Activated CD4-positive, alpha-beta T cell treated with anti-CD3 and anti-CD28 coated beads, Interleukin-2, amount 50 U/mL, for 4 hours (primary cell): Measurements from ENCODE around the gene GPR31.

Experiments
- DNase-seq, 2 experiments: peaks; one replicate each; pipeline ENCODE4 v3.0.0-alpha.2; 2020

GPR31 gene

DNA sequence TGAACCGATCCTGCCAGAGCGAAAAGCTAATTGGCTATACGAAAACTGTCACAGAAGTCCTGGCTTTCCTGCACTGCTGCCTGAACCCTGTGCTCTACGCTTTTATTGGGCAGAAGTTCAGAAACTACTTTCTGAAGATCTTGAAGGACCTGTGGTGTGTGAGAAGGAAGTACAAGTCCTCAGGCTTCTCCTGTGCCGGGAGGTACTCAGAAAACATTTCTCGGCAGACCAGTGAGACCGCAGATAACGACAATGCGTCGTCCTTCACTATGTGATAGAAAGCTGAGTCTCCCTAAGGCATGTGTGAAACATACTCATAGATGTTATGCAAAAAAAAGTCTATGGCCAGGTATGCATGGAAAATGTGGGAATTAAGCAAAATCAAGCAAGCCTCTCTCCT is 20.7 kb downstream of the GPR31 start:
- DNase-seq = no peak

DNA sequence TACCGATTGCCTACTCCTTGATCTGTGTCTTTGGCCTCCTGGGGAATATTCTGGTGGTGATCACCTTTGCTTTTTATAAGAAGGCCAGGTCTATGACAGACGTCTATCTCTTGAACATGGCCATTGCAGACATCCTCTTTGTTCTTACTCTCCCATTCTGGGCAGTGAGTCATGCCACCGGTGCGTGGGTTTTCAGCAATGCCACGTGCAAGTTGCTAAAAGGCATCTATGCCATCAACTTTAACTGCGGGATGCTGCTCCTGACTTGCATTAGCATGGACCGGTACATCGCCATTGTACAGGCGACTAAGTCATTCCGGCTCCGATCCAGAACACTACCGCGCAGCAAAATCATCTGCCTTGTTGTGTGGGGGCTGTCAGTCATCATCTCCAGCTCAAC is 21.4 kb downstream of the GPR31 start:
- no peak for DNase-seq

DNA sequence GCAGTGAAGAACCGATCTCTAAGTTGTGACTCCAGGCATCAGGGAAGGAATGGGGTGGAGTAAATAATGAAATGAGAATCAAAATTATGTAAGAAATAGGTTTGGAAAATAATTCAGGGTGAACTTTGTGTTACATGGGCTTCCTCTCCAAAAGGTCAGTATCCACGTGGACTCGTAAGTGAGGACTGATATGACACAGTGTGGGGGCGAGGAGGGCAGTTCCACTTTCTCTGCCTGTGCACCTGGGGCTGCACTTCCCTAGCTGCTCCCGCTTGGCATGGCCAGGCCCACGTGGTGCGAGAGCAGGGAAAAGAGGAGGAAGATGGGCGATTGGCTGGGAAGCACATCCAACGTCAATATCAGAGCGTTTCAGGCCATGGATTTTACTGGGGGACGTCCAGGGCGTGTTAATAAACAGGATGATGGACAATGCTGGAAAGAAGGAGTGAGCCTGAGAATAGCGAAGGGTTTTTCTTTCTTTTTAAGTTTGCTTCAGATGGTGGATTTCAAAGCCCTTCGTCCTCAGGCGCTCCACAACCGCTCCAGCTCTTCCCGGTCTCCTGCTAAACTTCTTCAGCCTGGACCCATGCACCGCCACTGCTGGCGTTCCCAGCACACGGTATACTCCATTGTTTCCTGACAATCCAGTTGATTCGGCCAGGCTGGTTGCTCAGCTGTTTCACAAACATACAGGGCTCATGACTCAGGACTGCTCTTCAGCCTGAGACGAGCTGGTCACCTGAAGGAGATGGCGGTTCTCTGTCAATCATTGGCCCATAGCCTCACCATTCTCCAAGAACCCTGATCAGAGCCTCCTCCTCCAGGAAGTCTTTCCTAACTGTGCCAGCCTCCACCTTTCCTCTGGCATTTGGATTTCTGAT is 23.1 kb downstream of the GPR31 start:
- DNase-seq = no peak

DNA sequence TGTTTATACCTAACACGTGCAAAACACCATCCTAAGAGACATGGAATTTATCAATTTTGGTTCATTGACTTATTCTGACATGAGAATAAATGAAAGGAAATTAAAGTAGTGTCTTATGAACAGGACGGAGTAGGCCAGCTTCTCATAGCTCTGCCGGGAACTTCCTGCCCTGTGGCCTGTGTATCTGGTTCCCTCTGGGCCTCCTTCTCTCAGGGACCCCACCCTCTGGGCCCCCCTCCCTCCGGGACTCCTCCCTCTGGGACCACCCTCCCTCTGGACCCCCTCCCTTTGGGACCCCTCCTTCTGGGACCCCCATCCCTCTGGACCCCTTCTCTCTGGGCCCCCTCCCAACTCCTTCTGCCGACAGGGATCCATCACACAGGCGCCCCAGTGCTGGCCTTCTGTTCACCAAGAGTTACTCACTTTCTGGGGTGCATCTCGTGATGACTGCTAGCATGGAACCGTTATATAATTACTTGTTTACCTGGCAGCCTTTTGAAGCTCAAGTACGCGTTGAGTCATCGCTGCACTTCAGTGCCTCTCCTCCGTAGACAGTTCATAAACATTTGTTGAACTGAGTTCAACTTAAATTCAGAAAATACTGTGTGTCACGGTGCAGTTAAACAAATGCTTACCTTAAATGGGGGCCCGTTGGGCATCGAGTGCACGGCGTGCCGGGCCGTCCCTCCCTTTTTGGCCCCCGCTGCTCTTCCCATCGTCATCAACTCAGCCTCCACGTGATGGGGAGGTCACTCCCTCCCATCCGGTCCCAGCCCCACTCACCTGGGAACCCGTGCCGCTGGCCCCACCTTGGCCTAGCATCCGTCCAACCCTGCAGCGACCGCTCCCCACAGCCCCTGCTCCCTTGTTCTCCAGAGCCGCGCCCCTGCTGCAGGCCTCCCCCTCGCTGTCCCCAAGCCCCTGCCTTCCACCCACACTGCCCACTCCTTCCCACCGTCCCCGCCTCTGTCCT is 26.8 kb downstream of the GPR31 start:
- DNase-seq = no peak

DNA sequence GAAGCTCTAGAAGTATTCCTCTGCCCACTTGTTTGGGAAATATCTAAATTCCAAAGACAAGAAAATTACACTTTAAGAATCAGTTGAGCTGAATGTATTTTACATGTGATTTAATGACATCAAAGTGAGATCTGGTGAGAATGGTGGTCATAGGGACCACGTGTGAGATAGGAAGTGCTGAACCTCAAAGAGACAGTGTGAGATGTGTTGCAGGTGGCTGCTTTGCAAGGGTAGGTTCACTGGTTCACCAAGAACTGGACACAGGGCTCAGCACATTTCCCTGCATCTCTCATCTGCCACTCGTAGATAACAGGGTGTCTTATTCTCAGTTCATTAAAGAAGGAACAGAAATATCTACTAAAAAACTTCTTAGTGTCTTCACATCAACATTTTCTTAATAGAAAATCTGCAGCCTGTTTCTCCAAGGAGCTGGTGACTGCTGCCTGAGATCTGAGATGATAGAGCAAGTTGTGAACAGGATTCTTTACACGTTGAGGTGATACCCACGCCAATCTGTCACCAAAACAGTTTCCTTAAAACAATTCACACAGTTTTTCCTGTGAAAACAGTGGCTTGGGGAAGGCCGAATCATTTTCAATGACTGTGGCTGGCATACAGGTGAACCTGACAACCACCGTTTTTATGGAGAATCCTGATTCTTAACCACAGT is 27.6 kb downstream of the GPR31 start:
- no peak for DNase-seq

DNA sequence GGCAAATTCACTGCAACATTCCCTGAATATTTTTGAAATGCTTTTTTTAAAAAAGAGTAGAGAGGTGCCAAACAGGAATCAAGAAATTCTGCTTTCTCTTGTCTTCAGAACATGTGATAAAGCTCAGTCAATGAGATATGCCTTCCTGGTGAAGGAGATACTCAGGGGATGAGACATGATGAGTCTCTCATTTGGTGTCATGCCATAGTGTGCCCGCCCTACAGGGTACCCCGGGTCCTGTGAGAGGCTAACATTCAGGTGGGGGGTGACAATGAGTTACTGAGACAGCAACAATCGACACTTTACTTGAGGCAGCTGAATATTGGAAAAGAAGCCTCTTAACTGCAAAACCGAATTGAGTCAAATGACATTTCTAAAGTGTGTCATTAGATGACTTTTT is 28.2 kb downstream of the GPR31 start:
- DNase-seq = no peak

DNA sequence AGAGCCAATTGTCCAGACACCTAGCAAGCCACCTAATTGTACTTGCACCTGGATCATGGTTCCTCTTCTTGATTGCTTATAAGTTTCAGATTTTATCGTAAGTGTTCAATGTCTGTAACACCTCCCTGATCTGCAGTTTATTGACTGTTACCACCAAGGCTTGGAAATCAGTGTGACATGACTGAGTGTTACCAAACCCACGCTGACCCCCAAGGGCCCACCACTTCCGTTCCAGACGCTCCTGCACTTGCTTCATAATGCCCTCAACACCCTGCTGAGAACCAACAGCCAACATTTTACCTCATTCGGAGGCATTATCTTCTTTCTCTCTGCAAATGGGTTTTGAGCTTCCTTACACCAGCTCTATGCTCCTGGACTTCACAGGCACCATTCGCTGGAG is 28.6 kb downstream of the GPR31 start:
- no peak for DNase-seq

DNA sequence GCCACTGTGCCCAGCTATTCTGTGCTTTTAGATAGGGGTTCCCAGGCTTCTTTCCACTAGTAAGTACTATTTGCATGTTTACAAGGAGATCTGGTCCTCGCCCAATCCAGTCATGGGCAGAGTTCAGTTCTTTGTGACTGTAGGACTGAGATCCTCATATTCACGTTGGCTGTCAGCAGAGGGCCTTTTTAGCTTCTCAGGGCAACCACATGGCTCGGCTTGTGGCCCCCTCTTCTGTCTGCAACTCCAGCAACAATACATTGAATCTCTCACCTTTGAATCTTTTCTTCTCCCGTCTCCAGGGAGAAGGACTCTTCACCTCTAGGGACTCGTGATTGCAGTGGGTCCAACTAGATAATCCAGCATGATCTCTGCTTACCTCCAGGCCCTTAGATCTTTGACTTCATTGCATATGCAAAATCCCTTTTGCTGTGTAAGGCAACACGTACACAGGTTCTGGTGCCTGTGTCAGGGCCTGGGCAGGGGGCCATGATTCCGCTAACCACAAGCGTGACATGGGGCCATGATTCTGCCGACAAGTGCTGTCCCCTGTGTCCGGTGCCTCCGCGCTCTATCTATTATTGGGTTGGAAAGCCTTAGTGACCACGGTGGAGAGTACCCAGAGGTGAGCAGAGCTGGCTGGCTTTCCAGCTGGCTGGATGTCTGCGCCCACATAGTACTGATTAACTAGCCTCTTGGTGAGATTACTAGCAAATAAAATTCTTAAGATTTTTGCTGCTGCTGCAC is 29.8 kb downstream of the GPR31 start:
- DNase-seq = no peak

DNA sequence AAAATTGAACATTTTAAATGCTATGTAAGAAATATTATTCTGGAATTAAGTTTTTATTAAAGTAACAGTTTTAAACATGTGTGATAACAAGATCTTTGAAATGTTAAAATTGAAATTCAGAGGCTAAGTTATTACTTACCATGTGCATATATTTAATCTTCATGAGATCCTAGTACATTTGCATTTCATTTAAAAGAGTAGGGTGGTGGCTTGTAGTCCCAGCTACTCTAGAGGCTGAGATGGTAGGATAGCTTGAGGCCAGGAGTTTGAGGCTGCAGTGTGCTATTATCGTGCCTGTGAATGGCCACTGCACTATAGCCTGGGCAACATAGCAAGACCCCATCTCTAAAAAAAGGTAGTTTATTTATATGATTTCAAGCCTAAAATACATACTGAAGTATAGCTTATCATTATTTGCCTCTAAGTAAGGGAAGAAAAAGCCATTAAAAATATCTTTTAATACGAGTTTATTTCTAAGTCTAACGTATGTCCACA is 31.9 kb downstream of the GPR31 start:
- DNase-seq = no peak

DNA sequence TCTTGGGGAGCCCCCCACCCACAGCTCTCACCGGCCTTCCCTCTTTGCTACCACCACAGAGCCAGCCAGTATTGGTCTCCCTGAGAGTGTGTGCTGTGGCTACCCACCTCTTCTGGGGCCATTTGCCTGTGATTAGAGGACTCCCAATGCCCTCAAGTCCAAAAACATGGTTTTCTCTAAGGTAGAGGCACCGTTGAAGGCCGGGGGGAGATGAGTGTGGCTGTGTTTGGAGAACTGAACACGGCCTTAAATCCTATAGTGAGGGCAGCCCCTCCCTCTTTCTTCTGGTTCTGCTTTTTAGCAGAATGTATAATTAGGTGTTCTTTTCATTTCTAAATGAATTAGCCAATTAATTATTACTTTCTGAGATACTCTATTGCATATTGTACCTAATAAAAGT is 32.4 kb downstream of the GPR31 start:
- no peak for DNase-seq

DNA sequence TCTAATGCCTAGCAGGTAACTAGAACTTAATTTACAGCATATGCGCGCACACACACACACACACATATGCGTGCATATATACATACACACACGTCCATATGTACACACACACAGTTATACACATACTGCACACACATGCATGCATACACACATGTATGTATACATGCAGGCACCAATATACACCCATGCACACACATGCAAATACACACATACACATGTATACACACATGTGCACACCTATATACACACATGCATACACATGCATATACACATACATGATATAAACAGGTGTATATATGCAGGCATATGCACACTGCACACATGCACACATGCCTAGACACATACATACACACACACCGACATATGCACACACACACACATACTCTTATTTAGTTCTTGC is 33.0 kb downstream of the GPR31 start:
- DNase-seq = no peak

DNA sequence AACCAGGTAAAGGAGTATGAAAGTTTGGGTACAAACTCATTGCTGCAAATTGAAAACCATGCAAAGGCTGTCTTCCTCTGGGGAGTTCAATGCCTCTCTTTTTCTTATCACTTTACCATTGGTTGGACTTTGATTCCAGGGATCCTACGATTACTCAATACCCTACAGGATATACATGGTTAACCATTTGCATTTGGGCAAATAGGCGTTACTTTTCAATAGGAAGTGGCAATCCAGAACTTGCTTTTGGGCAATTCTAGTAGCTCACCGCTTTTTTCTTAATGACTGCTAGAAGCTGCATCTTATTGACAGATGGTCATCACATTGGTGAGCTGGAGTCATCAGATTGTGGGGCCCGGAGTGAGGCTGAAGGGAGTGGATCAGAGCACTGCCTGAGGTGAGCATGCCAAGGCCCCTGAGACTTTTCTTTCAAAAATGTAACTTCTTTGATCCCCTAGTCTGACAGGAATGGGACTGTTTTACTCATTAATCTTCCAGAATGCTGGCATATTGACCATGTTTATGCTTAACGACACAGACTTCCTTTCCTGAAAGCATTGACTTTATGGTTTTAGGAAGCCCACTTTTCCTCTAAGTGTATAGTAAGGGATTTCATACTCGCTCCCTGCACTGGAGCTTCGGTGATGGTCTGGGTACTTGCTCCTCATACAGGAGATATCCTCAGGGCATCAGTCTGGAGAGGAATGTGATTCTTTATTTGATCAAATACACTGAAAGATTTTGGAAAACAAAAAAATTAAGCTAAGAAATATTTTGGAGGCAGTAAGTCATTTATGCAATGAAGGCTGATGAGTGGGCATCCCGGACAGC is 34.7 kb downstream of the GPR31 start, which contains the start of gene CCR6:
CCR6 (plus strand) TSS at position 270 of the 831 bp plus-strand sequence. CDS start 13,039 bp downstream, outside the sequence.
- no peak for DNase-seq

DNA sequence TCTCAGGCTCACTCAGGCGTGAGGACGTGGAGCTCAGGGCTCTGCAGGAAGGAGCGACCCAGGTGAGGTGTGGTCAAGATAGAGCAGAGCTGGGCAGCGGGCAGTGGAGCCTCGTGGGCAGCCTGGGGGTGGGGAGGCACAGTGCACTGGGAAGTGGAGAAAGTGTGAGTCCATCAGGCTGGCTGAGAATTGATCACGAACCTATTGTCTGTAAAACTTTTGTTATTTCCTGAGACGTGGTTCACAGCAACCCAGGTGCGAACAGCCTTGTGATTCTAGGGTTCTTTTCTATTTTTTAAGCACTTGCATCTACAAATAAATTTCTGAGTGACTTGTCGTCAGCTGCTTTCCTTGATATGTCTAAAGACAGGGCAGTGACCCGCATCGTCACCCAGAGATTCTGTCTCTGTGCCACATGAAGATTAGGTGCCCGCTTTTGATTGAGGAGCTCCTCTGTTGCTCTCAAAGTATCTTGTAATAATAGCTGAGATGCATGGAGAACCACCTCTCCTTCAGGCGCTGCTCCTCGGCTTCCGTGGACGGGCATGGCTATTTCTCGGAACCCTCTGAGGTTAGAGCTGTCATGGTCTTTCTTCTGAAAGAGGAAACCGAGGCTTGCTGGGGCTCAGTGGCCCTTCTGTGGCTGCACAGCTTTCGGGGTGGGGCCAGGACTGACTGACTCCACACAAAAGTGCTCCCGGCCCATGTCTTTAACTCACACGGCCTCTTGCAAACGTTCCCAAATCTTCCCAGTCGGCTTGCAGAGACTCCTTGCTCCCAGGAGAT is 35.5 kb downstream of the GPR31 start:
- no peak for DNase-seq

DNA sequence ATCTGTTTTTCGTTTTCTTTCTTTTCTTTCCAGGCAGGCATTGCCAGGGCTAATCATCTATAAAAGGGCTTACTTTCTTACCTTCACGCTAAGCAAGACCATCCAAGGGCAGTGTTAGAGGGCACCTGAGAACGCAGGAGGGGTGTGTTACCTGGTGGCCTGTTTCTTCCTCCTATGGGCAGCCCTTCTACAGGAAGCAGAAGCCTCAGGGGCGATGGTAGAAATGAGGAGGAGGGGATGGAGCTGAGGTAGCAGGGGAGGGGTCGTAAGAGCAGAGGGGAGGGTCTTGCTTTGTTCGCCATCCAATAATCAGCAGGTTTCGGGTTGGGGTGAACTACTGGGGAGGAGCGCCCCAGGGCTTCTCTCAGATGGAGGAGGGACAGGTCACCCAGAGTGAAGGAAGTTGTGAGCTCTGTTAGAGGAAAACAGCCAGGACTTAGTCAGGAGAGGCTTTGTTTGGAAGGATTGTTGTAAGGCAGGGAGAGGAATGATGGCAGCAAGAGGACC is 36.4 kb downstream of the GPR31 start:
- no peak for DNase-seq

DNA sequence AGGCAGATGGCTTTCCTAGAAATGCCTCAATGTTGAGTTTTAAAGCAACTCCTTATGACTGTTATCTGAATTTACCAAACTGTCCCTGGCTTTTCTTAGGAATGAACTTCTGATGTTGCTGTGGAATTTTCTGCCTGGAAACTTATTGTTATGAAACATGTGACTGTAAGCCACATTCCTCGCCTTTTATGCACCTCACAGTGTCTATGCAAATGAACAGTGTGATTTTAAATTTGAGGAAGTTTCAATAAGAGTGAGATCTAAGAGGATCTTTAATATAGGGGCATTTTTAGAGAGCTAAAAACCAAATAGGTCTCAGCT is 37.2 kb downstream of the GPR31 start:
- no peak for DNase-seq

DNA sequence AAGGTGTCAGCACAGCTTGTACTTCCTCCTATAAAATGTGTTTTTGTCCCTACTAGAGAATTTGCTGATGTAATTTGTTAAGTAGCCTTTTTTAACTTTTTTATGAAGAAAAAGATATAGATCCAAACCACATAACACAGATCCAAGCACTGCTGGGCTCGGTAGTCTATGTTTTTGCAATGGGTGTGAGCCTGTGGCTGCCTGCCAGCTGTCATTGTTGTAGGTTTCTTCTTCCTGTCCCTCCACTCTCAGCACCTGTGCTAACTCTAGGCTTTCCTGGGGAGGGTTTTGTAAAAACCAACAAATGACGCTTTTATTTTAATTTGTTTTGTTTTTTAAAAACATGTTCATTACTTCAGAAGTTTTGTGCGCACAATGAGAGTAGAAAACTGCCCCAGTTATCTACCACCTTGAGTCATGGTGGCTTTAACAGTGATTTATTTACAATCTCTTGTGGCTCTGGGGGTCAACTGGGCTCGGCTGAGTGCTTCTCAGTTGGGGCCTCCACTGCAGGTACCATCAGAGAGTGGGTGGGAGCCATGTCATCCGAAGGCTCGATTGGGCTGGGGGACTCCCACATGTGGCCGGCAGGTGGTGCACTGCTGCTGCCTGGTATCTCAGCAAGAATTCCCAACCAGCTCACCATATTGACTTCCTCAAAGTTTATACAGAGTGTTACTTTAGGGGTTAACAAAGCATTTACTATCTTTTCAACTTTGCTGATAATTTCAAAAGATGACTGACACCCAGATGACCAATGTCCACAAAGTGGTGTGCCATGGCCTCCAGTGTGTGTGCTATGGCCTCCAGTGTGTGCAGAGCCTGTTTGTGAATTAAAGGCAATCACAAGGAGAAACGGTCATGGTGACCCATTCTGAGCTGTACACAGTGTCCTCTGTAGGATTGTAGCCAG is 37.9 kb downstream of the GPR31 start:
- no peak for DNase-seq

DNA sequence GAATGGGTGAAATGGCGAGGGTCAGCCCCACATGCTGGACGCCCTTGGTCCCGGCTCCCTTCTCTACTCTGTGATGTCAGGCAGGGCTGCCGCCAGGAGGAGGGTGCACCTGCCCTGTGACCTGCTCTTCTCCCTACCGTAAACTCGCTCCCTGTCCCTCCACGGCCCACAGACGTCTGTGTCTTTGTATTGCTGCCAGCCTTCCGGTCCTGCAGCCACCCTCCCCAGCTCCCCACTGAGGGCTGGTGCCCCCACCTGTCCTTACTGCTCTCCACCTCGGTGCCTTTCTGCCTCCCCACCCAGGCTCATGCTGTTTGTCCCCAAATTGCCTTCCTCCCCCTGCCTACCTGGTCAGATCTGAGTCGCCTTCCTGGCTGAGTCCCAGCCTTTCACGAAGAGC is 38.9 kb downstream of the GPR31 start:
- no peak for DNase-seq

DNA sequence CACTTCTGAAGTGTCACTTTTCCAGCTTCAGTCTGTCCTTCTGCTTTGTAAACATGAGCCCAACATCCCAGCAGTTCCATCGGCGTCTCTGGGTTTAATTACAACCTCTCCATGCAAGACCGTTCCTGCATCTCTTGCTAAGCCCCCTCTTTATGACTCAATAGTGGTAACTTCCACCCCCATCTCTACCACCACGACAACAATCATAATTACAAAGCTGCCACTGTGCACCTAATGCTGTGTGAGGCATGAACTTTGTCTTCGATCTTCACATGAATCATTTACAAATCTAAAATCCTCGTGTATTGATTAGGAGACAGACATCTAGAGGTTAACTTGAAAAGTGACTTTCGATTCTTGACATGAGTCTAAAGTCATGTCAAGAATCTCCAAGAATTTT is 39.8 kb downstream of the GPR31 start:
- DNase-seq = no peak

DNA sequence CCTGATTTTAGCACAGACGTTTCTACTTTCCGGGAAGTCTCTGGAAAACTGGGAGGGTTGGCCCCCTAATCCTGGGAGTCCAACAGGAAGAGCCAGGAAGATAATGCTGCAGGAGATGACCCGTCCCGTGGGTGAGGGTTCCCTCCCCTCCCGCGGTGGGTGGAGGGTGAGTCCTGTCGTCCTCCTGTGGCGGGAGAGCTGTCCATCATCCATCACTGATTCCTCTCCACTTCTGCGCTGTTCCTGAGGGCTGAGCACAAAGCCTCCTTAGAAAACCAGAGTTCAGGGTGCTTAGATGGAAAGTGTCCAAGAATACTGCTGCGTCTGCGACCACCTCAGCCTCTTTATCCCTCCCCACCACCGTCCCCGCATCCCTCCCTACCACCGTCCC is 40.9 kb downstream of the GPR31 start:
- no peak for DNase-seq
